Adipocyte (in vitro differentiated cells): Measurements from ENCODE around the gene CD2.

Experiments used
- DNase-seq: peaks from one replicate; pipeline ENCODE4 v3.0.0-alpha.2; 2015; ENCODE audit warnings: low read depth
- H3K27me3 ChIP-seq: replicated peaks from 2 replicates; pipeline ENCODE4 v1.7.0; 2013; ENCODE audit warnings: mild to moderate bottlenecking, low read length, moderate library complexity; ENCODE audit not compliant: control insufficient read depth, insufficient read depth
- H3K36me3 ChIP-seq: 2 replicates; pipeline ENCODE4 v1.7.0; 2013; ENCODE audit warnings: low read length, mild to moderate bottlenecking, moderate library complexity; ENCODE audit not compliant: control insufficient read depth, insufficient read depth, severe bottlenecking
- H3K4me1 ChIP-seq: 2 replicates; pipeline ENCODE4 v1.7.0; 2013; ENCODE audit warnings: mild to moderate bottlenecking, low read length, moderate library complexity; ENCODE audit not compliant: control insufficient read depth, insufficient read depth
- H3K4me3 ChIP-seq: 2 replicates; pipeline ENCODE4 v1.7.0; 2013; ENCODE audit warnings: mild to moderate bottlenecking, low read length, moderate library complexity
- H3K9ac ChIP-seq: 2 replicates; pipeline ENCODE4 v1.7.0; 2013; ENCODE audit warnings: mild to moderate bottlenecking, low read length, moderate library complexity
- H3K9me3 ChIP-seq: 2 replicates; pipeline ENCODE4 v1.7.0; 2013; ENCODE audit warnings: mild to moderate bottlenecking, low read length, moderate library complexity; ENCODE audit not compliant: control insufficient read depth

CD2 gene

GRCh38 chr1:116814926-116815723 lies 60.9 kb downstream of the CD2 start:
- no peak overlapping the region for H3K9ac ChIP-seq
- H3K36me3 ChIP-seq: no peaks in the 10 kb centered on the region
- no peak for DNase-seq
- H3K9me3 ChIP-seq: peaks cover 13% of the 10 kb centered on the region
- no peaks in the 10 kb centered on the region for H3K27me3 ChIP-seq
- H3K4me3 ChIP-seq: no peak overlapping the region
- H3K4me1 ChIP-seq: no peaks in the 10 kb centered on the region

GRCh38 chr1:116817582-116818064 lies 63.4 kb downstream of the CD2 start:
- H3K9me3 ChIP-seq: peaks cover 3% of the 10 kb centered on the region
- DNase-seq: peak; percentile 45
- no peaks in the 10 kb centered on the region for H3K27me3 ChIP-seq
- H3K4me3 ChIP-seq: no peak overlapping the region
- no peaks in the 10 kb centered on the region for H3K4me1 ChIP-seq
- H3K9ac ChIP-seq: no peak overlapping the region
- H3K36me3 ChIP-seq: no peaks in the 10 kb centered on the region
